ENCODE measurements around the gene PYGB.
A peak's percentile ranks its signal among the peaks of the same experiment; 100 is the strongest.
"Not testable (repeated sequence)": the region's sequence is repeated elsewhere in the genome, so short reads cannot be mapped to it uniquely, and the experiment has no call there.

The PYGB gene

DNA sequence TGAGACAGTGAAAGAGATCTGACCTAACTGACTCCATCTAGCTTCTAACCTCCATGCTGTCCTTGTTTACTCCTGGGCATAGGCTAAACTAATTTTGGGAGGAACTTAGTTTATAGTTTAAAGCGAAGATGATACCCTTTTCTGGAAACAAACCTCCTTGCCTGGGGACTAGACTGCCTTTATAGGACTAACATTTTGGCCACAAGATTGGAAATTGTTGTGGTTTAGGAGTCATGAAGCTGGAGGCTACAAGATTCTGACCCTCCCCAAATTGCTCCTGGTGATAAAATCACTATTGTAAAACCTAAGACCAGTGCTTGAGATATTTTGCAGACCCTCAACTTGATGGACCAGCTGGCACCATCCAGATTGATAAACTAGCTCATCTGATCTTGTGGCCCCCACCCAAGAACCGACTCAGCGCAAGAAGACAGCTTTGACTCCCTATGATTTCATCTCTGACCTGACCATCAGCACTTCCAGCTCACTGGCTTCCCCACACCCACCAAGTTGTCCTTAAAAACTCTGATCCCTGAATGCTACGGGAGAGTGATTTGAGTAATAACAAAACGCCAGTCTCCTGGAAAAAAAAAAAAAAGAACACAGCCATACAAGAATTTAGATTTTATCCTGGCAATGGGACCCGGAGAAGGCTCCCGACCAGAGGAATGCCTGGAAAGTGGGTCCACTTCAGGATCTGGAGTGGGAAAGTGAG lies 79.8 kb downstream of the PYGB start:
- TF ChIP-seq, protein P1, sequence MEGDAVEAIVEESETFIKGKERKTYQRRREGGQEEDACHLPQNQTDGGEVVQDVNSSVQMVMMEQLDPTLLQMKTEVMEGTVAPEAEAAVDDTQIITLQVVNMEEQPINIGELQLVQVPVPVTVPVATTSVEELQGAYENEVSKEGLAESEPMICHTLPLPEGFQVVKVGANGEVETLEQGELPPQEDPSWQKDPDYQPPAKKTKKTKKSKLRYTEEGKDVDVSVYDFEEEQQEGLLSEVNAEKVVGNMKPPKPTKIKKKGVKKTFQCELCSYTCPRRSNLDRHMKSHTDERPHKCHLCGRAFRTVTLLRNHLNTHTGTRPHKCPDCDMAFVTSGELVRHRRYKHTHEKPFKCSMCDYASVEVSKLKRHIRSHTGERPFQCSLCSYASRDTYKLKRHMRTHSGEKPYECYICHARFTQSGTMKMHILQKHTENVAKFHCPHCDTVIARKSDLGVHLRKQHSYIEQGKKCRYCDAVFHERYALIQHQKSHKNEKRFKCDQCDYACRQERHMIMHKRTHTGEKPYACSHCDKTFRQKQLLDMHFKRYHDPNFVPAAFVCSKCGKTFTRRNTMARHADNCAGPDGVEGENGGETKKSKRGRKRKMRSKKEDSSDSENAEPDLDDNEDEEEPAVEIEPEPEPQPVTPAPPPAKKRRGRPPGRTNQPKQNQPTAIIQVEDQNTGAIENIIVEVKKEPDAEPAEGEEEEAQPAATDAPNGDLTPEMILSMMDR (conservative IDR thresholded peaks at IDR 0.05) = no peak
- TF ChIP-seq ZFX (IDR thresholded peaks at IDR 0.05) = no peak
- no peak overlapping the region for H3K27ac ChIP-seq

DNA sequence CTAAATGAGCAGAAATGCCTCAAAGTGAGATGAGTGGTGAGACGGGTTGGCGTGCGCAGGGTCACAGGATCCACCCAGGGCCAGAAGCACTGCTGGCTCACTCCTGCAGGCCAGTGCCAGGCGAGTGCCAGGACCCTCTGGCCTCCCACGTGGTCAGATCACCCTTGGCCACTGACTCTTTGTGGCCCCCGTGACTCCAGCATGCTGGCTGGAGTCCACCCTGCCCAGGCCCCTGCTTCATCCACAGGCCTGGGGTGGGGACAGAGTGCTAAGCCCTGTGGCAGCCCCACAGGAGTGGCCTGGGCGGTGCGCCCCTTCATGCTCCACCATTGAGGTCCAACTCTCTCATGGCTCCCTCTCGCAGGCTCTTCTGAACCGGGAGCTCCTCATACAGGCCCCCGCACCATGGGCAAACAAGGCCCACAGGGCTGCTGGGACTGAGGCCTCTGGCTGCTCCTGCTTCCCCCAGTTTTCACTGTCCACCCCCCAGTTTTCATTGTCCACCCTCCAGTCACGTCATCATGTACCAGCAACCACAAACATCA lies 81.1 kb downstream of the PYGB start:
- no peak for TF ChIP-seq ZFX (IDR thresholded peaks at IDR 0.05)
- H3K27ac ChIP-seq = no peak overlapping the region

DNA sequence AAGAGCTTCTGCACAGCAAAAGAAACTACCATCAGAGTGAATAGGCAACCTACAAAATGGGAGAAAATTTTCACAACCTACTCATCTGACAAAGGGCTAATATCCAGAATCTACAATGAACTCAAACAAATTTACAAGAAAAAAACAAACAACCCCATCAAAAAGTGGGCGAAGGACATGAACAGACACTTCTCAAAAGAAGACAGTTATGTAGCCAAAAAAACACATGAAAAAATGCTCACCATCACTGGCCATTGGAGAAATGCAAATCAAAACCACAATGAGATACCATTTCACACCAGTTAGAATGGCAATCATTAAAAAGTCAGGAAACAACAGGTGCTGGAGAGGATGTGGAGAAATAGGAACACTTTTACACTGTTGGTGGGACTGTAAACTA lies 87.1 kb downstream of the PYGB start:
- H3K27ac ChIP-seq = not testable (repeated sequence)

DNA sequence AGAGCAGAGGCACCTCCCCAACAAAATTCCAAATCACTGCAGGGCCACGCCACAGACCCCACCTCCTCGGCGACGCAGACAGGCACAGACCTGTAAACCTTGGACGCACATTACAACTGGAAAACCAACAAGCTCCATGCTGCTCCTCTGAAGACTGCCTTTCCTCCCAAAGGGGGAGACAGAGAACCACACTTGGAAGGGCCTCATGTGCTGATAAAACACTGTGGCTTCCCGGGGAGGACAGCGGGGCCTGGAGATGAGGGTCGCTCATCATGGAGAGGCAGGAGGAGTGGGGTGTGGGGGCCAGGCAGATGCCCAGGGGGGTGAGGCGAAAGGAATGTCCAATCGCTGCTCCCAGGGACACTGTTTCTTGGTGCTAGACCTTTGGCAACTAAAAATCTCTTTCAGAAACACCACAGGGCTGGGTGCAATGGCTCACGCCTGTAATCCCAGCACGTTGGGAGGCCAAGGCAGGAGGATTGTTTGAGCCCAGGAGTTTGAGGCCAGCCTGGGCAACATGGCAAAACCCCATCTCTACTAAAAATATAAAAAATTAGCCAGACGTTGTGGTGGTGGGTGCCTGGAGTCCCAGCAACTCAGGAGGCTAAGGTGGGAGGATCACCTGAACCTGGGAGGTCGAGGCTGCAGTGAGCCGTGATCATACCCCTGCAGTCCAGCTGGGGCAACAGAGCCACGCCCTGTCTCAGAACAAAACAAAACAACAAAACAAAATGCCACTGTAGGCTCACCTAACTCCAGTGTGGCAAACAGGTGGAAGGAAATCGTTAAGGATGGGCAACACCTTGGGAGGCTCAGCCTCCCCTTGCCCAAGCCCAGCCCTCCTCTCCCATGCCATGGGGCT lies 88.9 kb downstream of the PYGB start:
- H3K27ac ChIP-seq = no peak overlapping the region

DNA sequence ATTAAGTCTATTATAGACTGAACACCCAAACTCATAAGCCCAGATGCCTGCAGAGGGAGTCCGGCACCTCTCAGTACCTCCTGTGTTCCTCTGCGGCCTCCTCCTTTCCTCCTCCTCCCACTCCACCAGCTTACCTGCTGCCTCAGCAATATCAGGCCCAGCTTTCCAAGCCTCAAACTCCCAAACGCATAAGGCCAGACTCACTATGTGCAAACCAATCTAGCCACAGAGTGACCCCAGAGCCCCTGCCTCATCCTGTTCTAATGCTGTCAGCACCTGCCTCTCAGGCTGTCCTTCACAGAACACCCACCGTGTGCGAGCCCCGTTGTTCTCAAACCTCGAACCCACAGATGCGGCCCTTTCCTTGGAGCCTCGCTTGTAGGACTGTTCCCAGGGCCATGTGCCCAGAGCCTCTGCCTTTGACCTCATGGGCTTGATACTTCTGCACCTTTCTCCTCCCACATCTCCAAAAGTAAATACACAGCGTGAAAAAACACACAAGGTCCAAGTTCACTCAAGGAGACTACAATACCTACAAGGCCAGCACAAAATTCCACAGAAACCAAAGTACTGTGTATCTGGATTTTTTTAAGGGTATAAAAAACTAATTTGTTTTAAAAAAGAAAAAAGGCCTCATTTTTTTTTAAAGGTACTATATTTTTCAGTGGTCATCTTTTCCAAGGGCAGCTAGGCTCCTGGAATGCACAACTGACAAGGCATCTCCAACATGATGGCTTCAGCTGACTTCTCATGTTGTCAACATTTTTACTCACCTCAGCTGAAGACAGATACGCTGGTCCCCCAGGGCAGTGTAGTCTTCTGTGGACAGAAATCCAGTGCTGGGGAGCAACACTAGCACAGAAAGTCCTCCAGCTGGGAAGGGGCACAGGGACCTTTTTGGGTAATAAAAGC lies 90.5 kb downstream of the PYGB start:
- peak overlapping the region; percentile 38 for H3K27ac ChIP-seq
- TF ChIP-seq, protein P1 (conservative IDR thresholded peaks at IDR 0.05) = no peak
- TF ChIP-seq ZFX (IDR thresholded peaks at IDR 0.05) = no peak

More for the DNA sequence above, 88.9 kb downstream of the PYGB start:
- TF ChIP-seq, protein P1 (conservative IDR thresholded peaks at IDR 0.05) = no peak
- TF ChIP-seq ZFX (IDR thresholded peaks at IDR 0.05) = no peak

DNA sequence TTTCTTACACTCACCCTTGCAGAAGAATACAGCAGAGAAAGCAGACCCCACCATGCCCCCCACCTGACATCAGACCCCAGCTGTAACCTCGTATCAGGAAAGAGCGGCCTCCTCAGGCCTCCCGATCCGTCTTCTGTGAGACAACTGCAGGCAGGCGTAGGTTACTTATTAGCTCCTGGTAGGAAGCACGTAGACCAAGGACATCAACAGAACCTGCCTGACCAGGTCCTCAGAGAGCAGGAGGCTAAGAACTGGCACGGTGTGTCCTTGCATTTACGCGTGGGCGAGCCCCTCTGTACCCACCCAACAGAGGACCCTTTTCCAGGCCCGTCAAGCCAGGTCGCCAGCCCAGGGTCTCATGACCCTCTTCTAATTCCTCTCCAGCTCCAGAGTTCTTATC lies 91.7 kb downstream of the PYGB start:
- no peak for TF ChIP-seq ZFX (IDR thresholded peaks at IDR 0.05)
- TF ChIP-seq, protein P1 (conservative IDR thresholded peaks at IDR 0.05) = no peak
- peak overlapping the region; percentile 20 for H3K27ac ChIP-seq

DNA sequence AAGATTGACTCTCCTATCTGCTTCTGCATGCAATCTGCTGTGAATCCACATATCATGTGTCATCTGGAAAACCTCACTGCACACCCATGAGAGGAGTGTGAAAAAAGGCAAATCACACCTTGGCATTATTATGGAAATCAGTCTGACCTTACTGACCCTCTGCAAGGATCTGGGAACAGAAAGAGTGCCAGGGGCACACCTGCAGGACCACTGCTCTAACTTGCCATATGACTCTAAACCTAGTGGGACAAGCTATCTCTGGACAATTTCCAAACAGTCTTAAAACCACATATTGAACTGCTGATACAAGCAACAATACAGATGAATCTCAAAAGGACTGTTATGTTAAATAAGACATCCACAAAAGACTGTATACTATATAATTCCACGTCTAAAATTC lies 92.5 kb downstream of the PYGB start:
- no peak for TF ChIP-seq ZFX (IDR thresholded peaks at IDR 0.05)
- TF ChIP-seq, protein P1 (conservative IDR thresholded peaks at IDR 0.05) = no peak
- H3K27ac ChIP-seq = no peak overlapping the region

Data from C4-2B (cell line).